GM12801 (cell line): ENCODE results near the gene EVI5.

Experiments
- TF ChIP-seq, protein P1 (sequence below): IDR thresholded peaks from one replicate; pipeline ENCODE4 v1.5.1; 2011; ENCODE audit warnings: control low read depth; ENCODE audit not compliant: insufficient read length; ENCODE audit errors: extremely low read depth

The EVI5 gene

DNA sequence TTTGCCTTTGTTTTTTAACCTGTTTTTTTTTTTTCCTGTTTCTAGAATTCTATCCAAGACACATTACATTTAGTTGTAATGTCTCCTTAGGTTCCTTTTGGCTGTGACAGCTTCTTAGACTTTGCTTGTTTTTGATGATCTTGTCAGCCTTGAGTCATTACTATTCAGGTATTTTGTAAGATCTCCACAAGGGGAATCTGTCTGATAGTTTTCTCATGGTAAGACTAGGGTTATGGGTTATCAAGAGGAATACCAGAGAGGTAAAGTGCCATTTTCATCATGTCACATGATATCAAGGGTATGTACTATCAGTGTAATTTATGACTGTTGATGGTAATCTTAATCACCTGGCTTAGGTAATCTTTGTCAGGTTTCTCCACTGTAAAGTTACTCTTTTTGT is 199.1 kb downstream of the EVI5 start:
- TF ChIP-seq, protein P1, sequence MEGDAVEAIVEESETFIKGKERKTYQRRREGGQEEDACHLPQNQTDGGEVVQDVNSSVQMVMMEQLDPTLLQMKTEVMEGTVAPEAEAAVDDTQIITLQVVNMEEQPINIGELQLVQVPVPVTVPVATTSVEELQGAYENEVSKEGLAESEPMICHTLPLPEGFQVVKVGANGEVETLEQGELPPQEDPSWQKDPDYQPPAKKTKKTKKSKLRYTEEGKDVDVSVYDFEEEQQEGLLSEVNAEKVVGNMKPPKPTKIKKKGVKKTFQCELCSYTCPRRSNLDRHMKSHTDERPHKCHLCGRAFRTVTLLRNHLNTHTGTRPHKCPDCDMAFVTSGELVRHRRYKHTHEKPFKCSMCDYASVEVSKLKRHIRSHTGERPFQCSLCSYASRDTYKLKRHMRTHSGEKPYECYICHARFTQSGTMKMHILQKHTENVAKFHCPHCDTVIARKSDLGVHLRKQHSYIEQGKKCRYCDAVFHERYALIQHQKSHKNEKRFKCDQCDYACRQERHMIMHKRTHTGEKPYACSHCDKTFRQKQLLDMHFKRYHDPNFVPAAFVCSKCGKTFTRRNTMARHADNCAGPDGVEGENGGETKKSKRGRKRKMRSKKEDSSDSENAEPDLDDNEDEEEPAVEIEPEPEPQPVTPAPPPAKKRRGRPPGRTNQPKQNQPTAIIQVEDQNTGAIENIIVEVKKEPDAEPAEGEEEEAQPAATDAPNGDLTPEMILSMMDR = no peak

- TF ChIP-seq, protein P1 = no peak
These were observed 200.8 kb downstream of the EVI5 start for GRCh38 chr1:92583821-92584760.

- TF ChIP-seq, protein P1 = no peak
These were observed 207.5 kb downstream of the EVI5 start for GRCh38 chr1:92577261-92577895.

DNA sequence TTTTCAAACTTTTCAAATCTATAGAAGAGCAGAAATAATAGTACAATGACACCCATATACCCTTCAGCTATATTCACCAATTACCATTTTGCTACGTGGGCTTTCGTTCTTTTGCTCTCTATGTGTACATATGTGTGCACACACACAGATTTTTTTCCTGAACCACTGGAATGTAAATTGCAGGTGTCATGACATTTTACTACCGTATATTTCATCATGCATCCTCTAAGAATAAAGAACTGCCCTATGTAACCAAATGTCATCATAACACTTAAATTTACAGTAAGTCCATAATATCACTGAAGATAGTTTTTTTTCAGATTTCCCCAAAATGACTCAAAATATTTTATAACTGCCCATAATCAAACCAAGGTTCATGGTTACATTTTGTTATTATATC is 209.8 kb downstream of the EVI5 start:
- TF ChIP-seq, protein P1 = no peak

GRCh38 chr1:92572520-92572919 is 212.4 kb downstream of the EVI5 start:
- TF ChIP-seq, protein P1 = no peak

GRCh38 chr1:92571578-92571977 is 213.3 kb downstream of the EVI5 start:
- TF ChIP-seq, protein P1 = no peak

- TF ChIP-seq, protein P1 = no peak
These were observed 217.6 kb downstream of the EVI5 start for GRCh38 chr1:92567211-92567868.
